Measurements from ENCODE around the gene OSBPL8.
"Not testable (repeated sequence)": the region's sequence is repeated elsewhere in the genome, so short reads cannot be mapped to it uniquely, and the experiment has no call there.

DNA sequence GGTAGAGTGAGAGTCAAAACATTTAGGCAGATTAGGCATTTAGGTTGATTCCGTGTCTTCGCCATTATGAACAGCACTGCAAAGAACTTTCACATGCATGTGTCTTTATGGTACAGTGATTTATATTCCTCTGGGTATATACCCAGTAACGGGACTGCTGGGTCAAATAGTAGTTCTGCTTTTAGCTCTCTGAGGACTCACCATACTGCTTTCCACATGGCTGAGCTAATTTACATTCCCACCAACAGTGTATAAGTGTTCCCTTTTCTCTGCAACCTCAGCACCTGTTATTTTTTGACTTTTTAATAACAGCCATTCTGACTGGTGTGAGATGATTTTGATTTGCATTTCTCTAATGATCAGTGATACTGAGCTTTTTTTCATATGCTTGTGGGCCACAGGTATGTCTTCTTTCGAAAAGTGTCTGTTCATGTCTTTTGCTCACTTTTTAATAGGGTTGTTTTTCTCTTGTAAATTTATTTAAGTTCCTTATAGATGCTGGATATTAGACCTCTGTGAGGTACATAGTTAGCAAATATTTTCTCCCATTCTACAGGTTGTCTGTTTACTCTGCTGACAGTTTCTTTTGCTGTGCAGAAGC is 48.4 kb downstream of the OSBPL8 start:
- TF ChIP-seq, protein P1, sequence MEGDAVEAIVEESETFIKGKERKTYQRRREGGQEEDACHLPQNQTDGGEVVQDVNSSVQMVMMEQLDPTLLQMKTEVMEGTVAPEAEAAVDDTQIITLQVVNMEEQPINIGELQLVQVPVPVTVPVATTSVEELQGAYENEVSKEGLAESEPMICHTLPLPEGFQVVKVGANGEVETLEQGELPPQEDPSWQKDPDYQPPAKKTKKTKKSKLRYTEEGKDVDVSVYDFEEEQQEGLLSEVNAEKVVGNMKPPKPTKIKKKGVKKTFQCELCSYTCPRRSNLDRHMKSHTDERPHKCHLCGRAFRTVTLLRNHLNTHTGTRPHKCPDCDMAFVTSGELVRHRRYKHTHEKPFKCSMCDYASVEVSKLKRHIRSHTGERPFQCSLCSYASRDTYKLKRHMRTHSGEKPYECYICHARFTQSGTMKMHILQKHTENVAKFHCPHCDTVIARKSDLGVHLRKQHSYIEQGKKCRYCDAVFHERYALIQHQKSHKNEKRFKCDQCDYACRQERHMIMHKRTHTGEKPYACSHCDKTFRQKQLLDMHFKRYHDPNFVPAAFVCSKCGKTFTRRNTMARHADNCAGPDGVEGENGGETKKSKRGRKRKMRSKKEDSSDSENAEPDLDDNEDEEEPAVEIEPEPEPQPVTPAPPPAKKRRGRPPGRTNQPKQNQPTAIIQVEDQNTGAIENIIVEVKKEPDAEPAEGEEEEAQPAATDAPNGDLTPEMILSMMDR (IDR thresholded peaks at IDR 0.05; ENCODE audit: poor library complexity), result not testable (repeated sequence)
- not testable (repeated sequence) for TF ChIP-seq EZH2 (IDR thresholded peaks at IDR 0.05; ENCODE audit: borderline replicate concordance); EZH2phosphoT487 (IDR thresholded peaks at IDR 0.05; ENCODE audit: low read depth, severe bottlenecking, unreplicated experiment)
